Calu3 (cell line): ENCODE data around the gene NLGN2. TPM values are rescaled to one million over a fixed set of nuclear protein-coding genes. Genes with fewer than 3 reads are reported as not detected.

Experiments
- BruUV-seq: library from RNA; stranded (reverse); fragments of 400-500 nt; replicated peaks from 2 replicates; lab custom pipeline; 2021; lab: Mats Ljungman, UMichigan
- CTCF ChIA-PET: fragments of 300-600 bp; sonication (Branson Sonifier 250); formaldehyde crosslinking; loops from one replicate; lab custom pipeline; 2022; ENCODE audit warnings: antibody characterized with exemption; lab: Charles Lee
- DNase-seq: peaks from one replicate; pipeline ENCODE4 v3.0.0; 2022
- H3K27ac Mint-ChIP-seq: one replicate; pipeline ENCODE4 v1.8.0; 2022; ENCODE audit warnings: mixed read lengths; ENCODE audit not compliant: unreplicated experiment
- H3K27me3 Mint-ChIP-seq: one replicate; pipeline ENCODE4 v1.8.0; 2022; ENCODE audit warnings: mixed read lengths; ENCODE audit not compliant: unreplicated experiment
- H3K36me3 Mint-ChIP-seq: one replicate; pipeline ENCODE4 v1.8.0; 2022; ENCODE audit warnings: mild to moderate bottlenecking, moderate library complexity, mixed read lengths; ENCODE audit not compliant: insufficient read depth, unreplicated experiment
- H3K4me1 Mint-ChIP-seq: one replicate; pipeline ENCODE4 v1.8.0; 2022; ENCODE audit warnings: mild to moderate bottlenecking, low read depth, mixed read lengths; ENCODE audit not compliant: unreplicated experiment
- H3K4me3 Mint-ChIP-seq: one replicate; pipeline ENCODE4 v1.8.0; 2022; ENCODE audit warnings: mild to moderate bottlenecking, low read depth, moderate library complexity, mixed read lengths; ENCODE audit not compliant: unreplicated experiment
- H3K9me3 Mint-ChIP-seq: one replicate; pipeline ENCODE4 v1.8.0; 2022; ENCODE audit warnings: low read depth, mixed read lengths; ENCODE audit not compliant: unreplicated experiment
- CTCF ChIP-seq: fragments of 200-600 bp; IDR thresholded peaks from one replicate; pipeline ENCODE4 v1.8.0; 2022; ENCODE audit warnings: antibody characterized with exemption; ENCODE audit not compliant: unreplicated experiment
- intact Hi-C: fragments of 100-400 bp; cut with micrococcal nuclease; formaldehyde crosslinking; loops from one replicate; pipeline ENCODE4 v1.10.0; 2022; ENCODE audit not compliant: unreplicated experiment
- total RNA-seq: library from RNA; stranded (reverse); gene quantifications from 2 replicates; pipeline ENCODE4 v1.2.3, GENCODE V29; 2022

The NLGN2 gene
- total RNA-seq, 1 experiment from 2014 or later: 13.9 TPM

- Mint-ChIP-seq H3K27ac (no peak overlapping the region), H3K36me3 (peaks cover 4% of the 10 kb centered on the region), H3K4me3 (no peak overlapping the region), H3K9me3 (no peaks in the 10 kb centered on the region), H3K27me3 (peaks cover 15% of the 10 kb centered on the region), H3K4me1 (no peaks in the 10 kb centered on the region)
- intact Hi-C loops: no loop called here
- DNase-seq: no peak
- no TSS peak for BruUV-seq
- CTCF ChIA-PET: no interaction called here
- TF ChIP-seq CTCF: no peak
Measured at GRCh38 chr17:7417056-7417655, 9.5 kb downstream of the NLGN2 start.

- Mint-ChIP-seq H3K4me3 (no peak overlapping the region), H3K9me3 (no peaks in the 10 kb centered on the region), H3K27ac (no peak overlapping the region), H3K36me3 (no peaks in the 10 kb centered on the region), H3K27me3 (peaks cover 15% of the 10 kb centered on the region), H3K4me1 (no peaks in the 10 kb centered on the region)
- no peak for DNase-seq
- intact Hi-C loops: no loop called here
- BruUV-seq: no TSS peak
- TF ChIP-seq CTCF: no peak
- CTCF ChIA-PET: no interaction called here
Measured at GRCh38 chr17:7418472-7419152, 11.0 kb downstream of the NLGN2 start.

GRCh38 chr17:7419819-7420610 is 12.4 kb downstream of the NLGN2 start, which contains the start of gene SPEM1:
Gene SPEM1, plus strand, starts transcription at chr17:7420324. Its CDS starts 61 bp downstream, at chr17:7420385.
- Mint-ChIP-seq H3K4me3 (no peak within 1 kb of the TSS), H3K4me1 (no peaks in the 10 kb centered on the region), H3K36me3 (no peaks in the 10 kb centered on the region), H3K9me3 (no peaks in the 10 kb centered on the region), H3K27me3 (peaks cover 15% of the 10 kb centered on the region), H3K27ac (no peak within 1 kb of the TSS)
- CTCF ChIA-PET: no interaction called here
- BruUV-seq: no TSS peak
- intact Hi-C loops: no loop called here
- TF ChIP-seq CTCF: no peak
- DNase-seq: no peak

- CTCF ChIA-PET: no interaction called here
- no peak for DNase-seq
- no peaks in the 10 kb centered on the region for H3K4me1 Mint-ChIP-seq
- H3K27me3 Mint-ChIP-seq: peaks cover 15% of the 10 kb centered on the region
- H3K27ac Mint-ChIP-seq: no peak overlapping the region
- no peak overlapping the region for H3K4me3 Mint-ChIP-seq
- BruUV-seq: no TSS peak
- intact Hi-C loops: no loop called here
- peaks cover 2% of the 10 kb centered on the region for H3K36me3 Mint-ChIP-seq
- TF ChIP-seq CTCF: no peak
- no peaks in the 10 kb centered on the region for H3K9me3 Mint-ChIP-seq
Measured at GRCh38 chr17:7421186-7421585, 13.5 kb downstream of the NLGN2 start.
